Omental fat pad (tissue), 4 donors: Measurements from ENCODE around the gene SNRNP27. TPM values are rescaled to one million over a fixed set of nuclear protein-coding genes. Genes with fewer than 3 reads are reported as not detected.

Source experiments
- small RNA-seq: library from RNA; depleted of rRNA; stranded (forward); fragments of <200 nt; gene quantifications from one replicate; pipeline ENCODE3, GENCODE V24; 2016
- total RNA-seq, 4 donors: library from RNA; depleted of rRNA; stranded (reverse); fragments of >200 nt; gene quantifications; one replicate each; pipeline ENCODE4 v1.1.0, GENCODE V29; 2016

SNRNP27 gene
- total RNA-seq, 4 donors from 2014 or later: 56.0 to 92.1 (median 72.1) TPM

Small RNAs within 50 kb of the gene (small RNA-seq; reads per million reads assigned to genes)
- gene RPL23AP92: not detected

Other genes starting within 250 kb of the SNRNP27 start
- gene ANXA4, start 151.8 kb upstream of the SNRNP27 start, total RNA-seq: 10 to 100 TPM; 36.6 to 52.3 (median 40.7) TPM
- gene GMCL1, start 64.3 kb upstream of the SNRNP27 start, total RNA-seq: 10 to 100 TPM in 3 of 4 donors, 1 to 10 TPM in 1; 9.7 to 41.7 (median 20.4) TPM
- gene MXD1, start 21.2 kb downstream of the SNRNP27 start, total RNA-seq: 10 to 100 TPM; 13.0 to 34.4 (median 22.4) TPM
- gene ASPRV1, start 67.7 kb downstream of the SNRNP27 start, total RNA-seq: 1 to 10 TPM in 3 of 4 donors, under 1 TPM in 1; 0.94 to 5.2 (median 1.4) TPM
- gene PCBP1, start 193.5 kb downstream of the SNRNP27 start, total RNA-seq: 100 to 1,000 TPM; 200 to 256 (median 209) TPM